Measurements from ENCODE around the gene OR10T2.
"Not testable (repeated sequence)": the region's sequence is repeated elsewhere in the genome, so short reads cannot be mapped to it uniquely, and the experiment has no call there.

OR10T2 gene

DNA sequence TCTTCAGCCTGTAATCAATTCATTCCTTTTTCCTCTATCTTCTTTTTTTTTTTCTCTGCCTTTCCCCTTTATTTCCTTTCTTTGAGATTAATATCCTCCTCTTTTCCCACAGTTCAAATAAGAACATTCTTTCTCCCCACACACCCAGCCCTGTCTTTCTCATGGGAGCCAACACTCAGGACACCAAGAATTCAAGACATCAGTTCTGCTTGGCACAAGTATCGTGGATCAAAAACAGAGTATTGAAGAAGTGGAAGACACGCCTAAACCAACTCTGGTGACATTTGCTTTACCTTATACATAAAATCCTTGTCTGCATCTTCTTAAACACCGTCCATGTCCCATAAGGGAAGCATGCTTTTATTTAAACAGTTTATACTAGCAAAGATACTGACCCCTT, 42.6 kb downstream of the OR10T2 start:
- no peak for DNase-seq (ENCODE audit: low read depth, low spot score)

- DNase-seq (ENCODE audit: low read depth, low spot score), result no peak
Measured at GRCh38 chr1:158355773-158356285, 43.4 kb downstream of the OR10T2 start.

- no peak for DNase-seq (ENCODE audit: low read depth, low spot score)
Measured at GRCh38 chr1:158354255-158354654, 45.0 kb downstream of the OR10T2 start.

- no peak for DNase-seq (ENCODE audit: low read depth, low spot score)
Measured at GRCh38 chr1:158353303-158354075, 45.8 kb downstream of the OR10T2 start, which contains the start of gene CD1E. TSS of gene CD1E (plus strand) at chr1:158353894. CDS start at chr1:158353989, 95 bp downstream.

DNA sequence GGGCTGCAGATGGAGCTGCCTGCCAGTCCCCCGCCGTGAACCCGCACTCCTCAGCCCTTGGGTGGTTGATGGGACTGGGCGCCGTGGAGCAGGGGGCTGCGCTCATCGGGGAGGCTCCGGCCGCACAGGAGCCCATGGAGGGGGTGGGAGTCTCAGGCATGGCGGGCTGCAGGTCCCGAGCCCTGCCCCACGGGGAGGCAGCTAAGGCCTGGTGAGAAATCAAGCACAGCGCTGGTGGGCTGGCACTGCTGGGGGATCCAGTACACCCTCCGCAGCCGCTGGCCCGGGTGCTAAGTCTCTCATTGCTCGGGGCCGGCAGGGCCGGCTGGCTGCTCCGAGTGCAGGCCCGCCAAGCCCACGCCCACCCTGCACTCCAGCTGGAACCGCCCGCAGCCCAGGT, 50.3 kb downstream of the OR10T2 start:
- DNase-seq (ENCODE audit: low read depth, low spot score), result not testable (repeated sequence)

All from brain pericyte (primary cell).